ENCODE results near the gene VAMP4.

VAMP4 gene

GRCh38 chr1:171741872-171742576, at the start of gene VAMP4:
Gene VAMP4 (minus strand): TSS chr1:171742065. CDS start chr1:171738414, 3,651 bp downstream.
- DNase-seq = peak; percentile 53 to 97 (median 86)

- peak in 1 of 14 donors; percentile 10 for DNase-seq
Observed at GRCh38 chr1:171790318-171790717, 48.5 kb upstream of the VAMP4 start.

GRCh38 chr1:171788696-171789095, 46.8 kb upstream of the VAMP4 start:
- no peak for DNase-seq

GRCh38 chr1:171787686-171788480, 46.0 kb upstream of the VAMP4 start:
- DNase-seq = no peak

- DNase-seq = no peak
Observed at GRCh38 chr1:171786534-171786933, 44.7 kb upstream of the VAMP4 start.

GRCh38 chr1:171785766-171786165, 43.9 kb upstream of the VAMP4 start:
- DNase-seq = no peak

DNA sequence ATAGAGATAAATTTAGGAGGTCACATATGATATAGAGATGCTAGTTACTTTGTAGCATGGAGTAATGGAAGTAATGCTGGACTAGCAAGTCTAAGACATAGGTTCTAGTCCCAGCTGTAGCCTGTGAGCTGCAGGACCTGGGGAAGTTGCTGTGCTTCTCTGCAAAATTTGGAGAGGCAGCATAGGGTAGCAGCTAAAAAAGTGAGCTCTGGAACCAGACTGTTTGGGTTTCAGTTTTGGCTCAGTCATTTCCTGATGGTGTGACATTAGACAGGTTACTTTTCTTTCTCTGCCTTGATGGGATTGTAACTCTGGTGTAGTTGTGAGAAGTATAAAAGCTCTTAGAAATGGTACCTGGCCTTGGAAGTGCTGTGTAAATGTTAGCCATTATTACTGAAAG, 42.9 kb upstream of the VAMP4 start:
- no peak for DNase-seq

DNA sequence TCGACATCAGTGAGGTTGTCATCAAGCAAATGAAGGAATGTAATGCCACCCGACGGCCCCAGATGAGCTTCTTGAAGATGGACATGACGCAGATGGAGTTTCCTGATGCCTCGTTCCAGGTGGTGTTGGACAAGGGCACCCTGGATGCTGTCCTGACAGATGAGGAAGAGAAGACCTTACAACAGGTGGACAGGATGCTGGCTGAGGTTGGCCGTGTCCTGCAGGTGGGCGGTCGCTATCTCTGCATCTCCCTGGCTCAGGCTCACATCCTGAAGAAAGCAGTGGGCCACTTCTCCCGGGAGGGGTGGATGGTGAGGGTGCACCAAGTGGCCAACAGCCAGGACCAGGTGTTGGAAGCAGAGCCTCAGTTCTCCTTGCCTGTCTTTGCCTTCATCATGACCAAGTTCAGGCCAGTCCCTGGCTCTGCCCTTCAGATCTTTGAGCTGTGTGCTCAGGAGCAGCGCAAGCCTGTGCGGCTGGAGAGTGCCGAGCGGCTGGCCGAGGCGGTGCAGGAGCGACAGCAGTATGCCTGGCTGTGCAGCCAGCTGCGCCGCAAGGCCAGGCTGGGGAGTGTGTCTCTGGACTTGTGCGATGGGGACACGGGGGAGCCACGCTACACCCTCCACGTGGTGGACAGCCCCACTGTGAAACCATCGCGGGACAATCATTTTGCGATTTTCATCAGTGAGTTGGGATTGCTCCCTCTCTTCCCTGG, 42.1 kb upstream of the VAMP4 start:
- no peak for DNase-seq

GRCh38 chr1:171781176-171781875, 39.5 kb upstream of the VAMP4 start, which contains the start of gene METTL13:
Gene METTL13 (plus strand): TSS chr1:171781660. CDS start chr1:171781968, 308 bp downstream.
- peak; percentile 80 to 100 (median 98) for DNase-seq

- peak in 1 of 14 donors; percentile 29 for DNase-seq
Observed at GRCh38 chr1:171780583-171781175, 38.8 kb upstream of the VAMP4 start.

GRCh38 chr1:171772312-171772711, 30.4 kb upstream of the VAMP4 start:
- no peak for DNase-seq

GRCh38 chr1:171769754-171770153, 27.9 kb upstream of the VAMP4 start:
- DNase-seq = no peak

DNA sequence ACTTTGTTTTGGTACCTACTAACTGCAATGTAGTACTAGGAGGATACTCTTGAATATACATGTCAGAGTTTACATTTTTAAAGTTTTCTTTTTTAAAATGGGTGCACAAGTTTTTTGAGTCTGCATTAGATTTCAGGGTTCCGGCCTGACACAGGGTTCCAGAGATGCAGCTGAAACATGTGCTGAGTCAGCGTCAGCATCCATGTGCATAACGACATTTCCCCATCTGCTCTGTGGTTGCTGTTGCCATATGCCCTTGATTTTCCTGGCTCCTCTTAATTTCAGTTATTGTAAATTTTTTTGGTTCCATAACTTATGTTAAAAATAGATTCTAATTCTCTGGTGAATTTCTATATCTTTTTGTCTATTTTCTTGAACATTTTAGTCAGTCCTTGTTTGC, 27.3 kb upstream of the VAMP4 start:
- DNase-seq = peak in 1 of 14 donors; percentile 26

- no peak for DNase-seq
Observed at GRCh38 chr1:171763764-171764163, 21.9 kb upstream of the VAMP4 start.

DNA sequence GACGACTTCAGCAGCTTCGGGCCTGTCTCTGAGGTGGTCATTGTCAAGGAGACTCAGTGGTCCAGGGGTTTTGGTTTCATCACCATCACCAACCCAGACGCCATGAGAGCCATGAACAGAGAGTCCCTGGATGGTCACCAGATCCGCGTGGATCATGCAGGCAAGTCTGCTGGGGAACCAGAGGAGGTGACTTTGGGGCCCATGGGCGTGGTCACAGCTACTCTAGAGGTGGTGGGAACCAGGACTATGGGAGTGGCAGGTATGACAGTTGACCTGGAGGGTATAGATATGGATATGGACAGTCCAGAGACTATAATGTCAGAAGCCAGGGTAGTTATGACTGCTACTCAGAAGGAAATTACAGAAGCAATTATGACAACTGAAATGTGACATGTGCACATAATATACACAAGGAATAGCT, 20.3 kb upstream of the VAMP4 start:
- DNase-seq = no peak

GRCh38 chr1:171758011-171758410, 16.1 kb upstream of the VAMP4 start:
- no peak for DNase-seq

DNA sequence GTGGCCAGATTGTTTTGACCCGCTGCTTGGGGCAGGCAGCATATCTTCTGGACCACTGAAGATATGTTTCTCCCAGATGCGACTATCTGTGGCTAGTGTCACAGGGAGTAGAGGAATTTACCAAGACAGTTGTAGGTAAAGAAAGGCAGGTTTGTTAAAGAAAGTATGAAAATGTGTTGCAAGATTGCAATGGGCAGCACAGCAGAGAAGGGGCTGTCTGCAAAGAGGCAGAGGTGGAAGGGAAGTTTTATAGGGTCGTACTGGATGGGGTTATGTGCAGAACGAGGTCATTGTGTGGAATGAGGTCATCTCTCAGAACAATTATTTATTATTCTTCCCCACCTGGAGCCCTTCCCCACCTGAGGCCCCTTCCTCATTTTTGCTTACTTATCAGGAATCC, 15.0 kb upstream of the VAMP4 start:
- no peak for DNase-seq

DNA sequence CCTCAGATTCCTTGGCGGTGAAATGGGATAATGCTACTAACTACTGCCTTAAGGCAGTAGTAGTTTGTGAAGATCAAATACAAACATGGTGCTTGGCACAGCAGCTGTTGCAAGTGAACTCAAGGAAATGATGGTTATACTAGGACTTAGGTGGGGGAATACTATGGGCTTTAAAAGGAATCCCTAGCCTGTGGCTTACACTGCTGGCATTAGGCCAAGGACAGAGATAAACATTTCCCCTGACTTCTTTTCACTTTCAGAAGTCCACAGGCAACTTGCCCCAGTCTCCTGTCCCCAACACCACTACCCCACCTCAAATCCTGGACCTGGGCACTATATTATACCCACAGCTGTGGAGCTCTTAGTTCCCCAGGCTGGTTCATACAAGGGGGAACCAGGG, 13.1 kb upstream of the VAMP4 start:
- no peak for DNase-seq

- DNase-seq = no peak
Observed at GRCh38 chr1:171754353-171754705, 12.5 kb upstream of the VAMP4 start.

GRCh38 chr1:171753685-171754352, 12.0 kb upstream of the VAMP4 start:
- DNase-seq = no peak

DNA sequence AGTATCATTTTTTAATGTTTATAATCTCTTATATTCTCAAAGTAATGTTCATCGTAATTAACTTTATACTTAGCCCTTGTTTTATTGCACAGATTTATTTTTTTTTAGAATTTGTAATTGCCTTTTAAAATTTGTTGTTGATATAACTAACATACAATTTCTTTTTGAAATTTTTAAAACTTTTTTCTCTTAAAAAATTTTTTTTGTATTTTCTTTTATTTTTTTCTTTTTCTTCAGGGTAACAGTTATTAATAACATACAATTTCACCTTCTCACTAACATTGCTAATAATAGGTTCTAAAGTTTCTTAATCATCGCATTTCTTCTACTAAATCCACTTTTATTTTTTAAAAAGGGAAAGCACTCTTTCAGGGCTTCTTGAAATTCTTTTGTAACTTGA, 11.3 kb upstream of the VAMP4 start:
- DNase-seq = no peak

- no peak for DNase-seq
Observed at GRCh38 chr1:171751221-171751620, 9.4 kb upstream of the VAMP4 start.
